Glutamatergic neuron (in vitro differentiated cells): ENCODE data around the gene ADD2. TPM values are rescaled to one million over a fixed set of nuclear protein-coding genes. Genes with fewer than 3 reads are reported as not detected.

ENCODE experiments used
- DNase-seq: peaks from one replicate; pipeline ENCODE4 v3.0.0; 2022
- H3K27ac Mint-ChIP-seq: one replicate; pipeline ENCODE4 v1.8.0; 2020; ENCODE audit warnings: mild to moderate bottlenecking, mixed read lengths, inconsistent platforms; ENCODE audit not compliant: unreplicated experiment
- H3K27me3 Mint-ChIP-seq: one replicate; pipeline ENCODE4 v1.8.0; 2020; ENCODE audit warnings: mild to moderate bottlenecking, moderate library complexity, mixed read lengths, inconsistent platforms; ENCODE audit not compliant: unreplicated experiment
- H3K36me3 Mint-ChIP-seq: one replicate; pipeline ENCODE4 v1.8.0; 2020; ENCODE audit warnings: mild to moderate bottlenecking, mixed read lengths, inconsistent platforms; ENCODE audit not compliant: unreplicated experiment
- H3K4me1 Mint-ChIP-seq: one replicate; pipeline ENCODE4 v1.8.0; 2020; ENCODE audit warnings: mild to moderate bottlenecking, low read depth, mixed read lengths, inconsistent platforms; ENCODE audit not compliant: unreplicated experiment
- H3K4me3 Mint-ChIP-seq: one replicate; pipeline ENCODE4 v1.8.0; 2020; ENCODE audit warnings: mild to moderate bottlenecking, mixed read lengths, inconsistent platforms; ENCODE audit not compliant: unreplicated experiment
- H3K9me3 Mint-ChIP-seq: one replicate; pipeline ENCODE4 v1.8.0; 2020; ENCODE audit warnings: mild to moderate bottlenecking, moderate library complexity, mixed read lengths, inconsistent platforms; ENCODE audit not compliant: unreplicated experiment
- CTCF ChIP-seq: fragments of 200-600 bp; sonication (generic); IDR thresholded peaks from one replicate; pipeline ENCODE4 v1.5.0; 2021; ENCODE audit not compliant: partially characterized antibody, unreplicated experiment
- total RNA-seq: library from RNA; stranded (reverse); fragmentation: NEBNext Ultra II Directional; extraction: Animal tissue kit (Norgen Biotek cat#: 25700); gene quantifications from one replicate; pipeline ENCODE4 v1.2.1, GENCODE V29; 2021; ENCODE audit not compliant: unreplicated experiment

ADD2 gene
- total RNA-seq, 1 donor from 2014 or later: 373 TPM

GRCh38 chr2:70620020-70620419, 148.0 kb downstream of the ADD2 start:
- no peak for DNase-seq
- TF ChIP-seq CTCF: no peak
- Mint-ChIP-seq H3K27me3 (peaks cover 6% of the 10 kb centered on the region), H3K4me1 (peaks cover 4% of the 10 kb centered on the region), H3K36me3 (no peaks in the 10 kb centered on the region), H3K9me3 (peaks cover 2% of the 10 kb centered on the region), H3K27ac (no peak overlapping the region), H3K4me3 (no peak overlapping the region)

GRCh38 chr2:70619167-70619566, 148.8 kb downstream of the ADD2 start:
- no peak for TF ChIP-seq CTCF
- Mint-ChIP-seq H3K9me3 (peaks cover 2% of the 10 kb centered on the region), H3K4me1 (peaks cover 4% of the 10 kb centered on the region), H3K36me3 (no peaks in the 10 kb centered on the region), H3K27me3 (peaks cover 6% of the 10 kb centered on the region), H3K27ac (no peak overlapping the region), H3K4me3 (no peak overlapping the region)
- no peak for DNase-seq

- H3K4me3 Mint-ChIP-seq: no peak overlapping the region
- no peak for TF ChIP-seq CTCF
- H3K36me3 Mint-ChIP-seq: no peaks in the 10 kb centered on the region
- H3K9me3 Mint-ChIP-seq: no peaks in the 10 kb centered on the region
- no peak for DNase-seq
- H3K27ac Mint-ChIP-seq: no peak overlapping the region
- H3K4me1 Mint-ChIP-seq: peaks cover 4% of the 10 kb centered on the region
- peaks cover 3% of the 10 kb centered on the region for H3K27me3 Mint-ChIP-seq
These were observed 151.8 kb downstream of the ADD2 start for GRCh38 chr2:70616168-70616694.

- H3K4me1 Mint-ChIP-seq: peaks cover 2% of the 10 kb centered on the region
- no peak overlapping the region for H3K27ac Mint-ChIP-seq
- no peak overlapping the region for H3K4me3 Mint-ChIP-seq
- no peaks in the 10 kb centered on the region for H3K36me3 Mint-ChIP-seq
- no peak for TF ChIP-seq CTCF
- H3K9me3 Mint-ChIP-seq: no peaks in the 10 kb centered on the region
- DNase-seq: no peak
- peaks cover 3% of the 10 kb centered on the region for H3K27me3 Mint-ChIP-seq
These were observed 152.8 kb downstream of the ADD2 start for GRCh38 chr2:70615222-70615621.

GRCh38 chr2:70613521-70613920, 154.5 kb downstream of the ADD2 start:
- no peak for TF ChIP-seq CTCF
- no peaks in the 10 kb centered on the region for H3K4me1 Mint-ChIP-seq
- H3K27ac Mint-ChIP-seq: no peak overlapping the region
- H3K4me3 Mint-ChIP-seq: no peak overlapping the region
- DNase-seq: no peak
- H3K9me3 Mint-ChIP-seq: no peaks in the 10 kb centered on the region
- peaks cover 2% of the 10 kb centered on the region for H3K27me3 Mint-ChIP-seq
- no peaks in the 10 kb centered on the region for H3K36me3 Mint-ChIP-seq
